ENCODE results near the gene PLEKHM2. TPM values are rescaled to one million over a fixed set of nuclear protein-coding genes. Genes with fewer than 3 reads are reported as not detected.

Gene PLEKHM2
- polyA plus RNA-seq, 4 donors = 18.6 to 29.0 (median 23.8) TPM

DNA sequence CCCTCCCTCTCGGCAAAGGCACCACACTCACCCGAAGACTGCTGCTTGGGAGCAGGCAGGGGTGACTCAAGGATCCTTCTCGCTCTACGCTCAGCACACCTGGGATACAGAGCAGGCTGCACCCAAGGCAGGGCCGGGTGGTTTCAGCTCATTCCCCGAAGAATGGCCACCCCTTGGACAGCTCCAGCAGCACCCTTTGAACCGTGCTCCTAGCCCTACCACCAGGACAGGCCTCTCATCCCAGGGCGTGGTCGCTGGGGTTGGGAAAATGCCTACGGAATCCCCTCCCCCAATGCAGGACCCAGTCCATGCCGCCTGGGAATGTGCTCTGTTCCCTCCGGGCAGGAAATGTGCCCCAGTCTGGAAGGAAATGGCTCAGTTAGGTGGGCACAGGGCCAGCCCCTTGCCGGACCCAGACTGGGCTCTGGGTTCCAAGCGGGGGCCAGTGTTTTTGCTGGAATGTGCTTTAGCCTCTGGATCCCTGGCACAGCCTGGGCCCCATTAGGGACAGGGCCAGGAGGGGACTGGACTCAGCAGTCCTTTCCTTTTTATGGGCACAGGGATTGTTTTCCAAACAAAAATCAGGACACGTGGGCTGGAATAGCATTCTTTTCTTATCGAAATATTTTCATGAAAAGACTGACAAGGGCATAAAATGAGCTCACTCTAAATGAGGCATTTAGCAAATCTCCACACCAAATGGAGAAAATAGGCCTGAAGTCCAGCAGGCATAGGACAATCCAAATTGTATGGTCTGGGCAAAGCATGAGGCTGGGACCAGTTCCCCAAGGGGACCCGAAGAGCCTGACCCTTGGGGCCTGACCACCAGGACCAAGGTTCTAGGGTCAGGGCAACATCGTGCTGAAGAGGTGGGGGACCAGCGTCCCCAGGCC is 65.5 kb downstream of the PLEKHM2 start:
- Histone ChIP-seq H3K4me3 (ENCODE audit: low read depth in 1 of 3, low read length in 3 of 3) (no peak overlapping the region), H3K36me3 (ENCODE audit: control insufficient read depth in 3 of 3, insufficient read depth in 2 of 3, low read depth in 1 of 3, low read length in 3 of 3) (peaks cover 0 to 2% (median 0%) of the 10 kb centered on the region in 3 donors), H3K27ac (ENCODE audit: low read depth in 1 of 3, low read length in 2 of 3) (peak overlapping the region in 1 of 3 donors; percentile 4), H3K27me3 (ENCODE audit: control insufficient read depth in 3 of 3, insufficient read depth in 3 of 3, low read length in 3 of 3) (no peaks in the 10 kb centered on the region), H3K9me3 (ENCODE audit: control insufficient read depth in 2 of 2, insufficient read depth in 1 of 2, low read depth in 1 of 2, low read length in 1 of 2) (no peaks in the 10 kb centered on the region), H3K4me1 (ENCODE audit: control insufficient read depth in 3 of 3, insufficient read depth in 2 of 3, low read depth in 1 of 3, low read length in 2 of 3) (peaks cover 0 to 23% (median 0%) of the 10 kb centered on the region in 3 donors)
- FAIRE-seq = no peak
- WGBS, 3 donors = 47 to 54% (median 53%) methylated on average over 19 of the region's 19 CpGs
- DNase-seq = peak; percentile 43 to 54

DNA sequence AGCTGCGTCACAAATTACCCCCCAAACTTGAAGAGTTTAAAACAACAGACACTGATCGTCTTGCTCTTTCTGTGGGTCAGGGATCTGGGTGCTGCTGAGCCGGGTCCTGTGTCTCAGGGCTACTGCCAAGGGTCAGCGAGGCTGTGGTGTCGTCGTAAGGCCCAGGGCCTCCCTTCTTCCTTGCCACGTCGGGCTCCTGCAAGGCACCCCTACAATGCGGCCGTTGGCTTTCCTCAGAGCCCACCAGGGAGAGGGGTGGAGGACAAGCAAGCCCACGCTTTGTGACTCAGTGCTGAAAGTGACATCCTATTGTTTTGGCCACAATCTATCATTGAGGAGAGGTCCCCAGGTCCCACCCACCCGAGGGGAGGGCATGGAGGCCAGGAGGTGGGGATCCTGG is 66.8 kb downstream of the PLEKHM2 start:
- H3K27ac ChIP-seq (ENCODE audit: low read depth in 1 of 3, low read length in 2 of 3) = no peak overlapping the region

GRCh38 chr1:15751717-15752116 is 67.6 kb downstream of the PLEKHM2 start:
- FAIRE-seq (no peak), DNase-seq (no peak)
- Histone ChIP-seq H3K36me3 (ENCODE audit: control insufficient read depth in 3 of 3, insufficient read depth in 2 of 3, low read depth in 1 of 3, low read length in 3 of 3) (peaks cover 0 to 4% (median 0%) of the 10 kb centered on the region in 3 donors), H3K27ac (ENCODE audit: low read depth in 1 of 3, low read length in 2 of 3) (no peak overlapping the region), H3K9me3 (ENCODE audit: control insufficient read depth in 2 of 2, insufficient read depth in 1 of 2, low read depth in 1 of 2, low read length in 1 of 2) (peaks cover 0 to 3% of the 10 kb centered on the region in 2 donors), H3K4me1 (ENCODE audit: control insufficient read depth in 3 of 3, insufficient read depth in 2 of 3, low read depth in 1 of 3, low read length in 2 of 3) (peaks cover 0 to 39% (median 0%) of the 10 kb centered on the region in 3 donors), H3K27me3 (ENCODE audit: control insufficient read depth in 3 of 3, insufficient read depth in 3 of 3, low read length in 3 of 3) (no peaks in the 10 kb centered on the region), H3K4me3 (ENCODE audit: low read depth in 1 of 3, low read length in 3 of 3) (no peak overlapping the region)
- WGBS, 3 donors = 81 to 92% (median 83%) methylated on average over 7 to 10 of the region's 10 CpGs

More for the DNA sequence above, 66.8 kb downstream of the PLEKHM2 start:
- Histone ChIP-seq H3K27me3 (ENCODE audit: control insufficient read depth in 3 of 3, insufficient read depth in 3 of 3, low read length in 3 of 3) (no peaks in the 10 kb centered on the region), H3K9me3 (ENCODE audit: control insufficient read depth in 2 of 2, insufficient read depth in 1 of 2, low read depth in 1 of 2, low read length in 1 of 2) (peaks cover 0 to 3% of the 10 kb centered on the region in 2 donors), H3K4me1 (ENCODE audit: control insufficient read depth in 3 of 3, insufficient read depth in 2 of 3, low read depth in 1 of 3, low read length in 2 of 3) (peaks cover 0 to 32% (median 0%) of the 10 kb centered on the region in 3 donors), H3K36me3 (ENCODE audit: control insufficient read depth in 3 of 3, insufficient read depth in 2 of 3, low read depth in 1 of 3, low read length in 3 of 3) (peaks cover 0 to 2% (median 0%) of the 10 kb centered on the region in 3 donors), H3K4me3 (ENCODE audit: low read depth in 1 of 3, low read length in 3 of 3) (no peak overlapping the region)
- DNase-seq (no peak), FAIRE-seq (no peak)
- WGBS, 3 donors = 87 to 90% (median 90%) methylated on average over 10 to 12 of the region's 12 CpGs

DNA sequence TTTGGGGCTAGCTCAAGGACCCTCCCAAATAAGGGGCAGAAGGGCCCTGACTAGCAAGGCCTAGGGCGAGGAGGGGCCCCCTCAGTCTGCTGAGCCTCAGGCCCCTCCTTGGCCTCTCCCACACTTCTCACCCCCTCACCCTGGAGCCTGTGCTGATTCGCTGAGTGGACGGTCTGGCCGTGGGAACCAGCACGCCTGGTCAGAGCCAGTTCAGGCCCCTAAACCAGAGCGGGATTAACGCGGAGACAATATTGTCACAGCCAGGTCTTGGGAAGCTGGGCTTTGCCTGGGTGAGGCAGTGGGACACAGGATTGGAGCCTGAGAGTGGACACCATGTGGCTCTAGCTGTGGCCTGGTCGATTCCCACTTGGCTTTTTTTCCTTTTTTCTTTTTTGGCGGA is 69.7 kb downstream of the PLEKHM2 start:
- no peak overlapping the region for H3K4me3 ChIP-seq (ENCODE audit: low read depth in 1 of 3, low read length in 3 of 3)
- no peak for FAIRE-seq
- H3K4me1 ChIP-seq (ENCODE audit: control insufficient read depth in 3 of 3, insufficient read depth in 2 of 3, low read depth in 1 of 3, low read length in 2 of 3) = peaks cover 0 to 47% (median 0%) of the 10 kb centered on the region in 3 donors
- no peak for DNase-seq
- peaks cover 0 to 2% (median 0%) of the 10 kb centered on the region in 3 donors for H3K36me3 ChIP-seq (ENCODE audit: control insufficient read depth in 3 of 3, insufficient read depth in 2 of 3, low read depth in 1 of 3, low read length in 3 of 3)
- no peaks in the 10 kb centered on the region for H3K27me3 ChIP-seq (ENCODE audit: control insufficient read depth in 3 of 3, insufficient read depth in 3 of 3, low read length in 3 of 3)
- no peak overlapping the region for H3K27ac ChIP-seq (ENCODE audit: low read depth in 1 of 3, low read length in 2 of 3)
- peaks cover 0 to 3% of the 10 kb centered on the region in 2 donors for H3K9me3 ChIP-seq (ENCODE audit: control insufficient read depth in 2 of 2, insufficient read depth in 1 of 2, low read depth in 1 of 2, low read length in 1 of 2)
- 78 to 90% (median 83%) methylated on average over 9 to 10 of the region's 10 CpGs for WGBS, 3 donors

DNA sequence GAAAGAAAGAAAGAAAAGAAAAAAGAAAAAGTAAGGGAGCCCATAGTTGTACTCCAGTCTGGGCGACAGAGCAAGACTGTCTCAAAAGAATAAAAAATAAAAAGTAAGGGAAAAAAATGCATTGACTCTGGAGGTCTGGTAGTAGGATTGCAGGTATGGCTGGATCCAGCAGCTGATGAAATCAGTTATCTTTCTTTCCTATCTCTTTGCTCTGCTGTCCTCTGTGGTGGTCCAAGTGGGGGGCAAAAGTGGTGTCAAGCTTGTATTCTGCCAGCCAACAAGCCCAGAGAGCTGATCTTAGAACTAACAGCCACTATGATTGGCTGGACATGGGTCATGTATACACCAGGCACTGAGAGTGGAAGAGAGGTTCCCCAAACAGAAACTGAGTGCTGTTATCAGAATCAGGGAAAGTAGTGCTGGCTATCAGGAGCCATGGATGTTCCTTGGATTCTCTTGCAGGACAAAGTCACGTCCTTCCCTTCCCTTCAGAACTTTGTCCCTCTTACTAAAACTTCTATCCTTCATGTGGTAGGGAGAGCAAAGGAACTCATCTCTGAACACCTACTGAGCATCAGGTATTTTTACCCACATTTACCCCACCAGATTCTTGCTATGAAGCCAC is 71.0 kb downstream of the PLEKHM2 start:
- Histone ChIP-seq H3K27ac (ENCODE audit: low read depth in 1 of 3, low read length in 2 of 3) (peak overlapping the region; percentile 40 to 85 (median 75)), H3K4me3 (ENCODE audit: low read depth in 1 of 3, low read length in 3 of 3) (no peak overlapping the region), H3K36me3 (ENCODE audit: control insufficient read depth in 3 of 3, insufficient read depth in 2 of 3, low read depth in 1 of 3, low read length in 3 of 3) (peaks cover 0 to 4% (median 0%) of the 10 kb centered on the region in 3 donors), H3K4me1 (ENCODE audit: control insufficient read depth in 3 of 3, insufficient read depth in 2 of 3, low read depth in 1 of 3, low read length in 2 of 3) (peaks cover 0 to 35% (median 0%) of the 10 kb centered on the region in 3 donors), H3K9me3 (ENCODE audit: control insufficient read depth in 2 of 2, insufficient read depth in 1 of 2, low read depth in 1 of 2, low read length in 1 of 2) (peaks cover 0 to 3% of the 10 kb centered on the region in 2 donors), H3K27me3 (ENCODE audit: control insufficient read depth in 3 of 3, insufficient read depth in 3 of 3, low read length in 3 of 3) (no peaks in the 10 kb centered on the region)
- 57 to 72% (median 72%) methylated on average over 2 of the region's 2 CpGs for WGBS, 3 donors
- FAIRE-seq (no peak), DNase-seq (peak; percentile 39 to 58)

GRCh38 chr1:15755646-15756040 is 71.5 kb downstream of the PLEKHM2 start:
- Histone ChIP-seq H3K36me3 (ENCODE audit: control insufficient read depth in 3 of 3, insufficient read depth in 2 of 3, low read depth in 1 of 3, low read length in 3 of 3) (peaks cover 0 to 8% (median 0%) of the 10 kb centered on the region in 3 donors), H3K4me3 (ENCODE audit: low read depth in 1 of 3, low read length in 3 of 3) (no peak overlapping the region), H3K27me3 (ENCODE audit: control insufficient read depth in 3 of 3, insufficient read depth in 3 of 3, low read length in 3 of 3) (no peaks in the 10 kb centered on the region), H3K4me1 (ENCODE audit: control insufficient read depth in 3 of 3, insufficient read depth in 2 of 3, low read depth in 1 of 3, low read length in 2 of 3) (peaks cover 0 to 38% (median 0%) of the 10 kb centered on the region in 3 donors), H3K9me3 (ENCODE audit: control insufficient read depth in 2 of 2, insufficient read depth in 1 of 2, low read depth in 1 of 2, low read length in 1 of 2) (peaks cover 0 to 3% of the 10 kb centered on the region in 2 donors), H3K27ac (ENCODE audit: low read depth in 1 of 3, low read length in 2 of 3) (peak overlapping the region in 2 of 3 donors; percentile 75 to 85)
- DNase-seq (peak; percentile 53 to 63), FAIRE-seq (no peak)
- WGBS, 3 donors = 25 to 59% (median 31%) methylated on average over 4 of the region's 4 CpGs

DNA sequence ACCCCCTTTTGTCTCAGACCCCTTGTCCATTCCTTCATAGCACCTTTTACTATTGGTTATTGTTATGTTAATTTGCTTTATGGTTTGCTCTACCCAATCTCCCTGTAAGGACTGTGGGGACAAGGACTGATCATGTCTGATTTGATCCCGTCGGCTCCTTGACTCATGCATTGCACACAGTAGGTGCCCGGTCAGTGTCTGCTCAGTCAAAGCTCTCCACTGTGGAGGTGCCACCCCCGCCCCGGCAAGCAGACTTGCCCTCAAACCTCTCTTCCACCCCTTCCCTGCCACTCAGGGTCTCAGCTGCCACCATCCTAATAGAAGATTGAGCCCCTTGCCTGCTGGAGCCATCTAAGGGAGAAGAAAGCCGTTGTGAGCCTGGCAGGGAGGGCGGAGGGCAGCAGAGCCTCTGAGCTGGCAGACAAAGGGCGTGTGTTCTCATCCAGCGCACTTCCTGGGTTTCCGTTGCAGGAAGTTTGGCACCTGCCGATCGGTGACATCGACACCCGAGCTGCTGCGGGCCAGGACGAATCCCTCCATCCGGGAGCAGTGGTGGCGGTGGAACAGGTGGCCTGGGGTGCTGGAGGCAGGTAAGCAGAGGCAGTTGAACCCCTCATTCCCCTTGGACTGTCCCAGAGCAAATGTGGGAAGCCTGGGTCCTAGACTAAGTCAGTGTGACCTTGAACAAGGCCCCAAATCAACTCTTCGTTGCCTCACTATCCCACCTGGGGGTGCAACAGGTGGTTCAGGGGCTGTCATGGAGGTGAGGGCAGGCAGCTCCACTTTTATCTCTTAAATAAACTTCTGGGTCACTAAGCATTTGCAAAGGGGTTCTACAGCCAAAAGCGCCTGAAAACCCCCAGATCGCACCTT is 72.3 kb downstream of the PLEKHM2 start:
- Histone ChIP-seq H3K9me3 (ENCODE audit: control insufficient read depth in 2 of 2, insufficient read depth in 1 of 2, low read depth in 1 of 2, low read length in 1 of 2) (peaks cover 0 to 3% of the 10 kb centered on the region in 2 donors), H3K27me3 (ENCODE audit: control insufficient read depth in 3 of 3, insufficient read depth in 3 of 3, low read length in 3 of 3) (no peaks in the 10 kb centered on the region), H3K36me3 (ENCODE audit: control insufficient read depth in 3 of 3, insufficient read depth in 2 of 3, low read depth in 1 of 3, low read length in 3 of 3) (peaks cover 0 to 14% (median 0%) of the 10 kb centered on the region in 3 donors), H3K27ac (ENCODE audit: low read depth in 1 of 3, low read length in 2 of 3) (peak overlapping the region; percentile 83 to 86 (median 85)), H3K4me3 (ENCODE audit: low read depth in 1 of 3, low read length in 3 of 3) (peak overlapping the region; percentile 13 to 95 (median 85)), H3K4me1 (ENCODE audit: control insufficient read depth in 3 of 3, insufficient read depth in 2 of 3, low read depth in 1 of 3, low read length in 2 of 3) (peaks cover 0 to 45% (median 0%) of the 10 kb centered on the region in 3 donors)
- WGBS, 3 donors = 10 to 40% (median 19%) methylated on average over 21 of the region's 21 CpGs
- DNase-seq (peak; percentile 62 to 91), FAIRE-seq (no peak)

Measured in small intestine (tissue), 7 donors.